Glutamatergic neuron (in vitro differentiated cells): ENCODE results near the gene POLR1A. TPM values are rescaled to one million over a fixed set of nuclear protein-coding genes. Genes with fewer than 3 reads are reported as not detected.

Experiments
- DNase-seq: peaks from one replicate; pipeline ENCODE4 v3.0.0; 2022
- H3K27ac Mint-ChIP-seq: one replicate; pipeline ENCODE4 v1.8.0; 2020; ENCODE audit warnings: mild to moderate bottlenecking, mixed read lengths, inconsistent platforms; ENCODE audit not compliant: unreplicated experiment
- H3K27me3 Mint-ChIP-seq: one replicate; pipeline ENCODE4 v1.8.0; 2020; ENCODE audit warnings: mild to moderate bottlenecking, moderate library complexity, mixed read lengths, inconsistent platforms; ENCODE audit not compliant: unreplicated experiment
- H3K36me3 Mint-ChIP-seq: one replicate; pipeline ENCODE4 v1.8.0; 2020; ENCODE audit warnings: mild to moderate bottlenecking, mixed read lengths, inconsistent platforms; ENCODE audit not compliant: unreplicated experiment
- H3K4me1 Mint-ChIP-seq: one replicate; pipeline ENCODE4 v1.8.0; 2020; ENCODE audit warnings: mild to moderate bottlenecking, low read depth, mixed read lengths, inconsistent platforms; ENCODE audit not compliant: unreplicated experiment
- H3K4me3 Mint-ChIP-seq: one replicate; pipeline ENCODE4 v1.8.0; 2020; ENCODE audit warnings: mild to moderate bottlenecking, mixed read lengths, inconsistent platforms; ENCODE audit not compliant: unreplicated experiment
- H3K9me3 Mint-ChIP-seq: one replicate; pipeline ENCODE4 v1.8.0; 2020; ENCODE audit warnings: mild to moderate bottlenecking, moderate library complexity, mixed read lengths, inconsistent platforms; ENCODE audit not compliant: unreplicated experiment
- total RNA-seq: library from RNA; stranded (reverse); fragmentation: NEBNext Ultra II Directional; extraction: Animal tissue kit (Norgen Biotek cat#: 25700); gene quantifications from one replicate; pipeline ENCODE4 v1.2.1, GENCODE V29; 2021; ENCODE audit not compliant: unreplicated experiment
- TF ChIP-seq, protein P1 (sequence below): fragments of 200-600 bp; sonication (generic); IDR thresholded peaks from one replicate; pipeline ENCODE4 v1.5.0; 2021; ENCODE audit not compliant: partially characterized antibody, unreplicated experiment

POLR1A gene
- total RNA-seq, 1 donor from 2014 or later: 34.7 TPM

DNA sequence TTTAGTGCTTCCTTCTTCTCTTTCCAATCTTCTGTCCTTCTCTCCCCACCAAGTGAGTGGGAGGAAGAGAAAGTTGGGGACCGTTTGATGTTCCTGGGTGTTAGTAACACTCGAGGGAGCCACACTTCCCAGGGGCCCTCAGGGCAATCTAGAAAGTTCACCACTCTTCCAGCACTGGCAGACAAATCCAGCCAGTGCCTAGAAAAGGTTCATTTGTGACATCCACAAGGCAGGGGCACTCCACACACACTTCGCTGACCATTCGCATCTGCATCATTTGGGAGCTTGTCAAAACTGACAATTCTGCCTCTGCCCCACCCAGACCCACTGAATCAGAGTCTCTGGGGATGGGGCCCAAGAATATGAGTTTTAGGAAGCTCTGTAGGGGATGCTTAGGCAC is 130.1 kb downstream of the POLR1A start:
- Mint-ChIP-seq H3K9me3 (peaks cover 1% of the 10 kb centered on the region), H3K27ac (no peak overlapping the region), H3K27me3 (no peaks in the 10 kb centered on the region), H3K36me3 (no peaks in the 10 kb centered on the region), H3K4me3 (no peak overlapping the region), H3K4me1 (no peaks in the 10 kb centered on the region)
- TF ChIP-seq, protein P1, sequence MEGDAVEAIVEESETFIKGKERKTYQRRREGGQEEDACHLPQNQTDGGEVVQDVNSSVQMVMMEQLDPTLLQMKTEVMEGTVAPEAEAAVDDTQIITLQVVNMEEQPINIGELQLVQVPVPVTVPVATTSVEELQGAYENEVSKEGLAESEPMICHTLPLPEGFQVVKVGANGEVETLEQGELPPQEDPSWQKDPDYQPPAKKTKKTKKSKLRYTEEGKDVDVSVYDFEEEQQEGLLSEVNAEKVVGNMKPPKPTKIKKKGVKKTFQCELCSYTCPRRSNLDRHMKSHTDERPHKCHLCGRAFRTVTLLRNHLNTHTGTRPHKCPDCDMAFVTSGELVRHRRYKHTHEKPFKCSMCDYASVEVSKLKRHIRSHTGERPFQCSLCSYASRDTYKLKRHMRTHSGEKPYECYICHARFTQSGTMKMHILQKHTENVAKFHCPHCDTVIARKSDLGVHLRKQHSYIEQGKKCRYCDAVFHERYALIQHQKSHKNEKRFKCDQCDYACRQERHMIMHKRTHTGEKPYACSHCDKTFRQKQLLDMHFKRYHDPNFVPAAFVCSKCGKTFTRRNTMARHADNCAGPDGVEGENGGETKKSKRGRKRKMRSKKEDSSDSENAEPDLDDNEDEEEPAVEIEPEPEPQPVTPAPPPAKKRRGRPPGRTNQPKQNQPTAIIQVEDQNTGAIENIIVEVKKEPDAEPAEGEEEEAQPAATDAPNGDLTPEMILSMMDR: no peak
- no peak for DNase-seq

GRCh38 chr2:85974390-85974789 is 131.3 kb downstream of the POLR1A start:
- no peak overlapping the region for H3K27ac Mint-ChIP-seq
- peaks cover 1% of the 10 kb centered on the region for H3K9me3 Mint-ChIP-seq
- DNase-seq: no peak
- no peak overlapping the region for H3K4me3 Mint-ChIP-seq
- TF ChIP-seq, protein P1: no peak
- H3K4me1 Mint-ChIP-seq: no peaks in the 10 kb centered on the region
- no peaks in the 10 kb centered on the region for H3K36me3 Mint-ChIP-seq
- no peaks in the 10 kb centered on the region for H3K27me3 Mint-ChIP-seq

GRCh38 chr2:85972355-85972754 is 133.3 kb downstream of the POLR1A start:
- Mint-ChIP-seq H3K9me3 (no peaks in the 10 kb centered on the region), H3K4me1 (no peaks in the 10 kb centered on the region), H3K27ac (no peak overlapping the region), H3K4me3 (no peak overlapping the region), H3K27me3 (no peaks in the 10 kb centered on the region), H3K36me3 (no peaks in the 10 kb centered on the region)
- TF ChIP-seq, protein P1: no peak
- DNase-seq: no peak

GRCh38 chr2:85971366-85971765 is 134.3 kb downstream of the POLR1A start:
- Mint-ChIP-seq H3K36me3 (no peaks in the 10 kb centered on the region), H3K27ac (no peak overlapping the region), H3K27me3 (no peaks in the 10 kb centered on the region), H3K4me3 (no peak overlapping the region), H3K9me3 (no peaks in the 10 kb centered on the region), H3K4me1 (no peaks in the 10 kb centered on the region)
- no peak for DNase-seq
- TF ChIP-seq, protein P1: no peak

Other genes with a start within 250 kb of the POLR1A start
- gene ST3GAL5, start 216.9 kb downstream of the POLR1A start, total RNA-seq: 46.5 TPM
- gene PTCD3, start 349 bp upstream of the POLR1A start, total RNA-seq: 104 TPM
- 124 TPM for gene IMMT, start 89.6 kb upstream of the POLR1A start, total RNA-seq
- 32.3 TPM for gene MRPL35, start 93.6 kb upstream of the POLR1A start, total RNA-seq
- gene REEP1, start 231.7 kb upstream of the POLR1A start, total RNA-seq: 167 TPM